ENCODE measurements around the gene SDC1. TPM values are rescaled to one million over a fixed set of nuclear protein-coding genes. Genes with fewer than 3 reads are reported as not detected.
"Not testable (repeated sequence)": the region's sequence is repeated elsewhere in the genome, so short reads cannot be mapped to it uniquely, and the experiment has no call there.

SDC1 gene
- total and polyA plus RNA-seq, 5 donors from 2014 or later: not detected

DNA sequence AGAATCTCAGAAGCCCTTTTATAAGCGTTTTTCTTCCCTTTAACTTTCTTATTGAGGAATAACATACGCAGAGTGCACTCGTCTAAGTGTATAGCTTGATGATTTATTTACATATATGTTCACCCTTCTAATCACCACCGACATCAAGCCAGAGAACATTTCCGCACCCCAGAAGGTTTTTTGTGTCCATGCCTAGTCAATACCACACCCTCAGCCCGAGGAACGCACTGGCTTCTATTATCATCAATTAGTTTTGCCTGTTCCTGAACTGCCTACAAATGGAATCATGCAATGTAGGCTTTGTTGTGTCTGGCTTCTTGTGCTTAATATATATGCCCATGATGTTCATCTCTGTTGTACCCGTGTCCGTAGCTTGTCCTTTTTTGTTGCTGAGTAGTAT is 27.7 kb downstream of the SDC1 start:
- no peak overlapping the region for H3K4me3 Mint-ChIP-seq

DNA sequence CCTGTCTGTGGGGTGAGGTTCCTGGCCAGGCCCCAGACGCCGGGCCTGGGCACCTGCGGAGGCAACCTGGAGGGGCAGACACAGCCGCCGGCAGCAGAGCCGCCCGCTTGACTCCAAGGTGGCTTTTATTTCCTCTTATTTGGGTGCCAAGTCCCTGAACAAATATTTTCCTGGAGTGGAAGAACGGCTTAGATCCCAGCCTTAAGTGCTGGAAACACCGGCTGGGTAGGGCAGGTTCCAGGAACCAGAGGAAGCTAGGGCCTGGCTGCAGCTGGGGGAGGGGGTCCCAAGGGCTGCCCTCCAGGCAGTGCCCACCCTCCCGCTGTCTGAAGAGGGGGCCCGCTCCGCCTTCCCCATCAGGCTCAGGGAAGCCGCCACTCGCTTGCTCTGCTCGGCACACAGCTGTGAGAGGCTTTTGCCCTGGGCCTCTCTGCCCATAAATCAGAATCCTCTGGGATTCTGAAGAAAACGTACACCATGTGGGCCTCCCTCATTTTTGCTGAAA is 28.2 kb downstream of the SDC1 start:
- no peak overlapping the region for H3K4me3 Mint-ChIP-seq
- peaks cover 5% of the 10 kb centered on the region for H3K27me3 Mint-ChIP-seq

More for the DNA sequence above, 27.7 kb downstream of the SDC1 start:
- Mint-ChIP-seq H3K27ac (no peak overlapping the region), H3K36me3 (no peaks in the 10 kb centered on the region), H3K4me1 (no peaks in the 10 kb centered on the region), H3K27me3 (peaks cover 5% of the 10 kb centered on the region), H3K9me3 (no peaks in the 10 kb centered on the region)
- ATAC-seq (ENCODE audit: low read depth in 2 of 2) (no peak), DNase-seq (no peak)
- Histone ChIP-seq H3K27ac (ENCODE audit: insufficient read depth, low read length, poor library complexity, severe bottlenecking) (no peak overlapping the region), H3K4me1 (ENCODE audit: control insufficient read depth, insufficient read depth, low read length, poor library complexity, severe bottlenecking) (no peaks in the 10 kb centered on the region), H3K36me3 (ENCODE audit: control insufficient read depth, insufficient read depth, low read length) (no peaks in the 10 kb centered on the region), H3K9me3 (ENCODE audit: control insufficient read depth in 2 of 2, low read length in 2 of 2) (no peaks in the 10 kb centered on the region), H3K27me3 (ENCODE audit: control insufficient read depth, insufficient read depth, low read length) (no peaks in the 10 kb centered on the region), H3K4me3 (ENCODE audit: low read depth, low read length) (no peak overlapping the region)

GRCh38 chr2:20196053-20196656 is 28.8 kb downstream of the SDC1 start:
- no peak overlapping the region for H3K27ac ChIP-seq (ENCODE audit: insufficient read depth, low read length, poor library complexity, severe bottlenecking)
- H3K4me1 ChIP-seq (ENCODE audit: control insufficient read depth, insufficient read depth, low read length, poor library complexity, severe bottlenecking): no peaks in the 10 kb centered on the region
- Mint-ChIP-seq H3K4me1 (no peaks in the 10 kb centered on the region), H3K27me3 (peaks cover 5% of the 10 kb centered on the region), H3K9me3 (no peaks in the 10 kb centered on the region), H3K36me3 (no peaks in the 10 kb centered on the region), H3K27ac (no peak overlapping the region), H3K4me3 (no peak overlapping the region)
- H3K4me3 ChIP-seq (ENCODE audit: low read depth, low read length): no peak overlapping the region
- no peaks in the 10 kb centered on the region for H3K27me3 ChIP-seq (ENCODE audit: control insufficient read depth, insufficient read depth, low read length)
- no peak for ATAC-seq (ENCODE audit: low read depth in 2 of 2)
- no peaks in the 10 kb centered on the region for H3K36me3 ChIP-seq (ENCODE audit: control insufficient read depth, insufficient read depth, low read length)
- H3K9me3 ChIP-seq (ENCODE audit: control insufficient read depth in 2 of 2, low read length in 2 of 2): no peaks in the 10 kb centered on the region
- no peak for DNase-seq

More for the DNA sequence above, 28.2 kb downstream of the SDC1 start:
- Mint-ChIP-seq H3K36me3 (no peaks in the 10 kb centered on the region), H3K4me1 (no peaks in the 10 kb centered on the region), H3K27ac (no peak overlapping the region), H3K9me3 (no peaks in the 10 kb centered on the region)
- no peak for ATAC-seq (ENCODE audit: low read depth in 2 of 2)
- Histone ChIP-seq H3K27ac (ENCODE audit: insufficient read depth, low read length, poor library complexity, severe bottlenecking) (no peak overlapping the region), H3K4me1 (ENCODE audit: control insufficient read depth, insufficient read depth, low read length, poor library complexity, severe bottlenecking) (no peaks in the 10 kb centered on the region), H3K9me3 (ENCODE audit: control insufficient read depth in 2 of 2, low read length in 2 of 2) (no peaks in the 10 kb centered on the region), H3K4me3 (ENCODE audit: low read depth, low read length) (no peak overlapping the region), H3K36me3 (ENCODE audit: control insufficient read depth, insufficient read depth, low read length) (no peaks in the 10 kb centered on the region), H3K27me3 (ENCODE audit: control insufficient read depth, insufficient read depth, low read length) (no peaks in the 10 kb centered on the region)
- DNase-seq: no peak

GRCh38 chr2:20195431-20196033 is 29.4 kb downstream of the SDC1 start:
- H3K36me3 Mint-ChIP-seq: no peaks in the 10 kb centered on the region
- no peak for ATAC-seq (ENCODE audit: low read depth in 2 of 2)
- no peaks in the 10 kb centered on the region for H3K4me1 Mint-ChIP-seq

GRCh38 chr2:20195016-20195411 is 29.9 kb downstream of the SDC1 start:
- not testable (repeated sequence) for H3K27ac Mint-ChIP-seq; DNase-seq; H3K9me3 ChIP-seq (ENCODE audit: control insufficient read depth in 2 of 2, low read length in 2 of 2); H3K27ac ChIP-seq (ENCODE audit: insufficient read depth, low read length, poor library complexity, severe bottlenecking); H3K4me1 ChIP-seq (ENCODE audit: control insufficient read depth, insufficient read depth, low read length, poor library complexity, severe bottlenecking); H3K4me1 Mint-ChIP-seq; H3K4me3 ChIP-seq (ENCODE audit: low read depth, low read length); H3K4me3 Mint-ChIP-seq; H3K36me3 ChIP-seq (ENCODE audit: control insufficient read depth, insufficient read depth, low read length); ATAC-seq (ENCODE audit: low read depth in 2 of 2); H3K27me3 ChIP-seq (ENCODE audit: control insufficient read depth, insufficient read depth, low read length); H3K9me3 Mint-ChIP-seq; H3K27me3 Mint-ChIP-seq; H3K36me3 Mint-ChIP-seq

More at GRCh38 chr2:20195431-20196033, 29.4 kb downstream of the SDC1 start:
- no peak overlapping the region for H3K27ac ChIP-seq (ENCODE audit: insufficient read depth, low read length, poor library complexity, severe bottlenecking)
- Mint-ChIP-seq H3K27ac (no peak overlapping the region), H3K9me3 (no peaks in the 10 kb centered on the region), H3K27me3 (peaks cover 5% of the 10 kb centered on the region), H3K4me3 (no peak overlapping the region)
- no peak overlapping the region for H3K4me3 ChIP-seq (ENCODE audit: low read depth, low read length)
- H3K27me3 ChIP-seq (ENCODE audit: control insufficient read depth, insufficient read depth, low read length): no peaks in the 10 kb centered on the region
- H3K36me3 ChIP-seq (ENCODE audit: control insufficient read depth, insufficient read depth, low read length): no peaks in the 10 kb centered on the region
- DNase-seq: no peak
- no peaks in the 10 kb centered on the region for H3K9me3 ChIP-seq (ENCODE audit: control insufficient read depth in 2 of 2, low read length in 2 of 2)
- no peaks in the 10 kb centered on the region for H3K4me1 ChIP-seq (ENCODE audit: control insufficient read depth, insufficient read depth, low read length, poor library complexity, severe bottlenecking)

- no peak overlapping the region for H3K27ac Mint-ChIP-seq
- H3K4me1 Mint-ChIP-seq: no peaks in the 10 kb centered on the region
- no peaks in the 10 kb centered on the region for H3K36me3 Mint-ChIP-seq
Measured at GRCh38 chr2:20194097-20195015, 30.6 kb downstream of the SDC1 start.

DNA sequence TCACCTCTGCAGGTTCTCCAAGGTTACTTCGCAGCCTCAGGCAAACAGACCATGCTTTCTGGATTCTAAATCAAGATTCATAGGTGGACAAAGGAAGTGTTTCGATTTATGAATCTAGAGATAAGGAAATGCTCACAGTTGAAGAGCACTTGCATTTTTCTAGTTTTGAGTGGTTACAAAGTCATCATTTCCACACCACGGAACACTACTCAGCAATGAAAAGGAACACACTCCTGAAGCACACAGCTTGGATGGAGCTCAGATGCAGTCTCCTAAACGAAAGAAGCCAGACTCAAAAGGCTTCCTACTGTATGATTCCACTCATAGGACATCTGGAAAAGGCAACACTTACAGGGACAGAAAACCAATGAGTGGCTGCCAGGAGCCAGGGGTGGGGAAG is 31.7 kb downstream of the SDC1 start:
- H3K9me3 ChIP-seq (ENCODE audit: control insufficient read depth in 2 of 2, low read length in 2 of 2): no peaks in the 10 kb centered on the region
- no peak overlapping the region for H3K27ac Mint-ChIP-seq
- peaks cover 5% of the 10 kb centered on the region for H3K27me3 Mint-ChIP-seq
- no peaks in the 10 kb centered on the region for H3K36me3 Mint-ChIP-seq
- no peaks in the 10 kb centered on the region for H3K4me1 Mint-ChIP-seq
- ATAC-seq (ENCODE audit: low read depth in 2 of 2) (no peak), DNase-seq (no peak)
- H3K27me3 ChIP-seq (ENCODE audit: control insufficient read depth, insufficient read depth, low read length): no peaks in the 10 kb centered on the region
- H3K4me1 ChIP-seq (ENCODE audit: control insufficient read depth, insufficient read depth, low read length, poor library complexity, severe bottlenecking): no peaks in the 10 kb centered on the region
- H3K4me3 ChIP-seq (ENCODE audit: low read depth, low read length): no peak overlapping the region
- no peaks in the 10 kb centered on the region for H3K9me3 Mint-ChIP-seq
- H3K36me3 ChIP-seq (ENCODE audit: control insufficient read depth, insufficient read depth, low read length): no peaks in the 10 kb centered on the region
- H3K4me3 Mint-ChIP-seq: no peak overlapping the region
- no peak overlapping the region for H3K27ac ChIP-seq (ENCODE audit: insufficient read depth, low read length, poor library complexity, severe bottlenecking)

More at GRCh38 chr2:20194097-20195015, 30.6 kb downstream of the SDC1 start:
- no peak overlapping the region for H3K4me3 ChIP-seq (ENCODE audit: low read depth, low read length)
- H3K9me3 ChIP-seq (ENCODE audit: control insufficient read depth in 2 of 2, low read length in 2 of 2): no peaks in the 10 kb centered on the region
- Mint-ChIP-seq H3K4me3 (no peak overlapping the region), H3K9me3 (no peaks in the 10 kb centered on the region), H3K27me3 (peaks cover 5% of the 10 kb centered on the region)
- ATAC-seq (ENCODE audit: low read depth in 2 of 2): no peak
- no peaks in the 10 kb centered on the region for H3K4me1 ChIP-seq (ENCODE audit: control insufficient read depth, insufficient read depth, low read length, poor library complexity, severe bottlenecking)
- no peak for DNase-seq
- no peaks in the 10 kb centered on the region for H3K27me3 ChIP-seq (ENCODE audit: control insufficient read depth, insufficient read depth, low read length)
- H3K27ac ChIP-seq (ENCODE audit: insufficient read depth, low read length, poor library complexity, severe bottlenecking): no peak overlapping the region
- no peaks in the 10 kb centered on the region for H3K36me3 ChIP-seq (ENCODE audit: control insufficient read depth, insufficient read depth, low read length)
